KMS-11 (cell line): Measurements from ENCODE around the gene CDH20.

Source experiments
- H2AFZ ChIP-seq: fragments of 200-600 bp; sonication (generic); 2 replicates; pipeline ENCODE4 v1.6.1; 2016; ENCODE audit warnings: antibody characterized with exemption, mixed run types, low read depth
- H3K27ac ChIP-seq: fragments of 200-600 bp; sonication (generic); 2 replicates; pipeline ENCODE4 v1.6.1; 2016; ENCODE audit warnings: mild to moderate bottlenecking, mixed run types
- H3K27me3 ChIP-seq: fragments of 200-600 bp; sonication (generic); 2 replicates; pipeline ENCODE4 v1.6.1; 2017; ENCODE audit warnings: mild to moderate bottlenecking, low read depth, mixed run types, moderate library complexity; ENCODE audit not compliant: insufficient read depth
- H3K36me3 ChIP-seq: fragments of 200-600 bp; sonication (generic); 2 replicates; pipeline ENCODE4 v1.6.1; 2017; ENCODE audit warnings: mild to moderate bottlenecking, mixed run types; ENCODE audit not compliant: insufficient read depth
- H3K4me1 ChIP-seq: fragments of 200-600 bp; sonication (generic); 2 replicates; pipeline ENCODE4 v1.6.1; 2016; ENCODE audit warnings: mild to moderate bottlenecking, low read depth, mixed run types; ENCODE audit not compliant: poor library complexity, severe bottlenecking
- H3K4me2 ChIP-seq: fragments of 200-600 bp; sonication (generic); 2 replicates; pipeline ENCODE4 v1.7.0; 2016; ENCODE audit warnings: mild to moderate bottlenecking, mixed run types
- H3K4me3 ChIP-seq: fragments of 200-600 bp; sonication (generic); IDR thresholded peaks from 2 replicates; pipeline ENCODE4 v1.6.1; 2017; ENCODE audit warnings: low read depth, low read length, mixed read lengths; ENCODE audit not compliant: insufficient read depth
- H3K79me2 ChIP-seq: fragments of 200-600 bp; sonication (generic); 2 replicates; pipeline ENCODE4 v1.6.1; 2016; ENCODE audit warnings: low read depth, mixed run types; ENCODE audit not compliant: insufficient read depth
- H3K9ac ChIP-seq: fragments of 200-600 bp; sonication (generic); 2 replicates; pipeline ENCODE4 v1.6.1; 2016; ENCODE audit warnings: mild to moderate bottlenecking, mixed run types
- H4K20me1 ChIP-seq: fragments of 200-600 bp; sonication (generic); 2 replicates; pipeline ENCODE4 v1.6.1; 2016; ENCODE audit warnings: mild to moderate bottlenecking, mixed run types; ENCODE audit not compliant: insufficient read depth
- CTCF ChIP-seq: fragments of 200-600 bp; sonication (generic); conservative IDR thresholded peaks from 2 replicates; pipeline ENCODE4 v1.6.1; 2017; ENCODE audit warnings: low read depth, mild to moderate bottlenecking, antibody characterized with exemption, low read length, moderate library complexity, mixed read lengths

The CDH20 gene

GRCh38 chr18:61333271-61333745 is at the start of gene CDH20:
Gene CDH20, plus strand, starts transcription at chr18:61333430.
- H3K4me2 ChIP-seq = no peak within 1 kb of the TSS
- no peak within 1 kb of the TSS for H3K27ac ChIP-seq
- TF ChIP-seq CTCF = no peak
- no peaks in the 10 kb centered on the region for H3K79me2 ChIP-seq
- no peak within 1 kb of the TSS for H3K9ac ChIP-seq
- no peaks in the 10 kb centered on the region for H3K4me1 ChIP-seq
- no peak within 1 kb of the TSS for H2AFZ ChIP-seq
- H3K4me3 ChIP-seq = no peak within 1 kb of the TSS
- H3K27me3 ChIP-seq = no peaks in the 10 kb centered on the region
- H3K36me3 ChIP-seq = no peaks in the 10 kb centered on the region
- no peaks in the 10 kb centered on the region for H4K20me1 ChIP-seq

GRCh38 chr18:61284039-61284438 is 49.2 kb upstream of the CDH20 start:
- no peak overlapping the region for H3K4me2 ChIP-seq
- H3K27ac ChIP-seq = no peak overlapping the region
- no peak overlapping the region for H3K4me3 ChIP-seq
- no peak overlapping the region for H3K9ac ChIP-seq
- H3K79me2 ChIP-seq = no peaks in the 10 kb centered on the region
- TF ChIP-seq CTCF = no peak
- no peaks in the 10 kb centered on the region for H3K36me3 ChIP-seq
- H4K20me1 ChIP-seq = no peaks in the 10 kb centered on the region
- H3K4me1 ChIP-seq = no peaks in the 10 kb centered on the region
- H3K27me3 ChIP-seq = no peaks in the 10 kb centered on the region
- no peak overlapping the region for H2AFZ ChIP-seq

- Histone ChIP-seq H4K20me1 (no peaks in the 10 kb centered on the region), H3K27ac (no peak overlapping the region), H3K4me1 (no peaks in the 10 kb centered on the region), H3K9ac (no peak overlapping the region), H3K4me2 (no peak overlapping the region), H3K79me2 (no peaks in the 10 kb centered on the region), H3K36me3 (no peaks in the 10 kb centered on the region), H3K4me3 (no peak overlapping the region), H2AFZ (no peak overlapping the region), H3K27me3 (no peaks in the 10 kb centered on the region)
- TF ChIP-seq CTCF = no peak
Observed at GRCh38 chr18:61285777-61286176, 47.5 kb upstream of the CDH20 start.

- no peaks in the 10 kb centered on the region for H4K20me1 ChIP-seq
- no peak overlapping the region for H3K27ac ChIP-seq
- no peak overlapping the region for H3K4me2 ChIP-seq
- H3K27me3 ChIP-seq = no peaks in the 10 kb centered on the region
- H3K36me3 ChIP-seq = no peaks in the 10 kb centered on the region
- no peaks in the 10 kb centered on the region for H3K79me2 ChIP-seq
- no peak overlapping the region for H3K4me3 ChIP-seq
- H3K9ac ChIP-seq = no peak overlapping the region
- no peak overlapping the region for H2AFZ ChIP-seq
- no peaks in the 10 kb centered on the region for H3K4me1 ChIP-seq
- TF ChIP-seq CTCF = no peak
Observed at GRCh38 chr18:61286867-61287266, 46.4 kb upstream of the CDH20 start.
